Measurements from ENCODE around the gene MAPK8IP1. TPM values are rescaled to one million over a fixed set of nuclear protein-coding genes. Genes with fewer than 3 reads are reported as not detected.

Gene MAPK8IP1
- total RNA-seq, 2 donors from 2014 or later = 0.50 to 0.69 TPM

DNA sequence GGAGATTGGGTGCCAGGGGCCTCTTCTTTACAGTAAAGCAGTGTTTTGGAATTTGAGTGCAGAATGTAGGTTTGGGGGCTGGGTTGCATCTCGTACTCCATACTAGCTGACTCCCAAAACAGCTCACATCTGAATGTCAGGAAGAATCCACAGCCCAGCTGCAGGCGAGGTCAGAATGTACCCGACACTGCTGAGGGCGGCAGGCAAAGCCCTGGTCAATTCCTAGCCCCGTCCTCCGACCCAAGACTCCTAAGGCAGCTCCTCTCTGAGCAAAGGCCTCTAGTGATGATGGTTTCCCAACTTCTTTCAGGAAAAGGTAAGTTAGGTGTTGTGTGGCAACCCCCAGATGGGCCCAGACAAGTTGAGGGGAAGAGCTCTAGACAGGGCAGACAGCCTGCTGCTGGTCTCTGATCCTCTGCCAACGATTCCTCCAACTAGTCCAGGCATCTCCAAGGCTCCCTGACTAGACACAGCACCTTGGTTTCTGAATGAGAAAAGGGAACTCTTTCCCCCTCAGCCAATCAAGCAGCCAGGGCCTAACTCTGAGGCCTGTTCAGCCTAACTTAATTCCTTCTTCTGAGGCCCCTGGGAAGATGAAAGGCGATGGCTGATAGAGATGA, 45.6 kb downstream of the MAPK8IP1 start:
- H3K4me3 Mint-ChIP-seq = no peak overlapping the region

DNA sequence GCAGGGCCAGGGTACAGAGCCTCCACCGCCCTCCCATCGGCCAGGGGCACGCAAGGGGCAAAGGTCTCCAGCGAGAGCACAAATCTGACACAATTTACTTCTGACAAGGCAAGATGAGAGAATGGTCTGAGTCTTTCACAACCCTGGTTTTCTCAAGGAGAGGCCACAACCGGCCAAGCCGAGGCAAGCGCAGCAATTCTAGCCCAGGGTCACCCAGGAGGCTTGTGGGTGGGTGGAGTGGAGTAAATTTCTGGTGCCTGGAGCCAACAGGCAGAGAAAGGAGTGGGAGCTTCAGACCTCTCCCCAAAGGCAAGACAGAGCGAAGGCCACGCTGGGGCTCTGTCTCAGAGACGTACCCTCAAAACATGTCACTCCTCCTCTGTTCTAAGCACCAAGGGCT, 46.3 kb downstream of the MAPK8IP1 start:
- no peaks in the 10 kb centered on the region for H3K27me3 Mint-ChIP-seq (ENCODE audit: low read depth)
- peaks cover 16% of the 10 kb centered on the region for H3K4me1 Mint-ChIP-seq (ENCODE audit: low read depth)
- H3K4me3 Mint-ChIP-seq = no peak overlapping the region
- no peak overlapping the region for H3K27ac Mint-ChIP-seq
- DNase-seq (no peak), ATAC-seq (replicated peaks in 1 of 2) (no peak)
- no peaks in the 10 kb centered on the region for H3K36me3 Mint-ChIP-seq (ENCODE audit: insufficient read depth in 2 of 2)
- no peaks in the 10 kb centered on the region for H3K9me3 Mint-ChIP-seq

More for the DNA sequence above, 45.6 kb downstream of the MAPK8IP1 start:
- Mint-ChIP-seq H3K27ac (peak overlapping the region; percentile 1), H3K9me3 (no peaks in the 10 kb centered on the region), H3K27me3 (ENCODE audit: low read depth) (no peaks in the 10 kb centered on the region), H3K36me3 (ENCODE audit: insufficient read depth in 2 of 2) (no peaks in the 10 kb centered on the region), H3K4me1 (ENCODE audit: low read depth) (peaks cover 16% of the 10 kb centered on the region)
- ATAC-seq (replicated peaks in 1 of 2) (no peak), DNase-seq (no peak)

DNA sequence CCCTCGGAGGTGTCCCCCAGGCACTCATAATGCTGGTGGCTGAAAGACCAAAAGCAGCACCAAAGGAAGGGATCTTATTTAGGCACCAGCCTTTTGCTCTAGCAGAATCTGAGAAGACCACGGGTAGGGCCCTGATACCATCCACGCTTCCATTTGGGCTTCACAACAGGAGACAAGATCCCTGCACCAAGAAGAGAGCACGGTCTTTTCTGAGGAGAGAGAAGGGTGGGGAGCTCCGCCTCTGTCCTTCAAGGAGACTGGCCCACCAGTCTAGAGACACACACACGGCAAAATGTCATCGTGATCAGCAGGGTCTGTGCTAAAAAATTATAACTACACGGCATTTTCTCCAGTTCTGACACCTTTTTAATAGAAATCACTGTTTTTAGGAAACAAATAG, 46.8 kb downstream of the MAPK8IP1 start:
- Mint-ChIP-seq H3K36me3 (ENCODE audit: insufficient read depth in 2 of 2) (no peaks in the 10 kb centered on the region), H3K4me3 (no peak overlapping the region)

DNA sequence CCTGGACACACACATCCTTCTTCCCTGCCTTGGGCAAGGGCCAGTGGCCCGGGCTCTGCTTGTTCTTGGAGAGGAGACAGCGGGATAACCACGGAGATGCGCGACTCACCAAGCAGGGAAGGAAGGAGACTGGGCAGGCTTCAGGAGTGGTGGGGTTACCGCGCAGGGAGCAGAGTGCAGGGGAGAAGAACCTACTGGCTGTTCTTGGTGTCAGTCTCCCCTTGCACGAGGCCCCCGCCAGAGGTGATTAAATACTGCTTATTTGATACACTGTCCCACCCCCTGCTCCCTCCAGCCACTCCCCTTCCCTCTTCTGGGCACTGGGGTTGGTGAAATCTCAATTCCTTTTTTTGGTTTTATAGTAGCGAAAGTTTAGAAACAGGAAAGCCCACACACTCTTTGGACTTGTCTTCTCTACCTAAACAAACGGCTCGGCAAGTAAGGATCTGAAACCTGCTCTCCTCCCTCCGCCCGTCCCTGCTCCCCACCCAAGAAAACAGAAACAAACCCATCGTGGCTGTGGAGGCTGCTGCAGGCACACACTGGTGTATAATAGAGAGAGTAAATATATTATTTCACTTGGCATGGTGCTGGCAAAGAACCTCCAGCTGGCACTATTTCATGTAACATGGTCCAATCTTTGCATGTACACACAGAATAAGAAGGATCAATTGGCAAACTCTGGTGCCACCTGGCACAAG, 47.8 kb downstream of the MAPK8IP1 start:
- H3K27ac Mint-ChIP-seq = no peak overlapping the region

More for the DNA sequence above, 46.8 kb downstream of the MAPK8IP1 start:
- ATAC-seq (replicated peaks in 1 of 2) (no peak), DNase-seq (no peak)
- no peaks in the 10 kb centered on the region for H3K9me3 Mint-ChIP-seq
- H3K4me1 Mint-ChIP-seq (ENCODE audit: low read depth) = peaks cover 16% of the 10 kb centered on the region
- H3K27me3 Mint-ChIP-seq (ENCODE audit: low read depth) = no peaks in the 10 kb centered on the region
- H3K27ac Mint-ChIP-seq = no peak overlapping the region

DNA sequence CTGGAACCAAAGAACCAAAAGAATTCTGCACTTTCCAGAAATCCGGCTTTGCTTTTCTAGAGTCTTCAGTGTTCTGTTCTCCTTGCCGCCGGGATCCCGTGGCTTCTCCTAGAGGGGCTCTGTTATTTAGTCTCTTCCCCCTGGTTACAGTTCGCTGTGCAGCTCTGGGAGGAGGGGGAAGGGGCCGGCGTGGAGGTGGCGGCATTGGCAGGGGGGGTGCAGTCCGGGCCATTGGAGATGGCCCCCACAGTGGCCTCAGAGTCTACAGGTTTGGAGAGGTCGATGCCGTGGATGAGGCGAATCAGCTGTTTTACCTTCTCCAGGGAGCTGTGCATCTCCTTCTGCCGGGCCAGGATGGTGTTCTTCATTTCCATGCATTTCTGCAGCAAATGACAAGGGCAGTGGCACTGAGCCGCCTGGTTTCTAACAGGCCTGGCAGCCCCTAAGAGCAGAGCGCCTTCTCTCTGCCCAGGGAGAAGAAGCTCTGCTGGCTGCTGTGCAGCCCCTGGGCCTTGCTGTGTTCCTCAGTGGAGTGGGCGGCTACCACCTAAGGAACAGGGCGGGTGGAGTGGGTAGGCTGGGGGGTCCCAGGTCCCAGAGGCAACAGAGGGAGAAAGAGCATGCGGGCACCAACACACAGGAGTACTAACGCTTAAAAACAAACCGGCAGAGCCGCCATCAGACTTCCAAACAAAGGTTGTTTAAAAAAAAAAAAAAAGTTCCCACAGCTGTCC, 48.6 kb downstream of the MAPK8IP1 start:
- ATAC-seq (replicated peaks in 1 of 2) = no peak
- Mint-ChIP-seq H3K4me1 (ENCODE audit: low read depth) (peaks cover 16% of the 10 kb centered on the region), H3K9me3 (no peaks in the 10 kb centered on the region), H3K4me3 (no peak overlapping the region), H3K27ac (no peak overlapping the region), H3K36me3 (ENCODE audit: insufficient read depth in 2 of 2) (peaks cover 0 to 2% of the 10 kb centered on the region in 2 donors), H3K27me3 (ENCODE audit: low read depth) (no peaks in the 10 kb centered on the region)
- no peak for DNase-seq

More for the DNA sequence above, 47.8 kb downstream of the MAPK8IP1 start:
- H3K27me3 Mint-ChIP-seq (ENCODE audit: low read depth) = no peaks in the 10 kb centered on the region
- no peaks in the 10 kb centered on the region for H3K36me3 Mint-ChIP-seq (ENCODE audit: insufficient read depth in 2 of 2)
- peaks cover 16% of the 10 kb centered on the region for H3K4me1 Mint-ChIP-seq (ENCODE audit: low read depth)
- no peak overlapping the region for H3K4me3 Mint-ChIP-seq
- ATAC-seq (replicated peaks in 1 of 2) = no peak
- no peaks in the 10 kb centered on the region for H3K9me3 Mint-ChIP-seq
- DNase-seq = no peak

DNA sequence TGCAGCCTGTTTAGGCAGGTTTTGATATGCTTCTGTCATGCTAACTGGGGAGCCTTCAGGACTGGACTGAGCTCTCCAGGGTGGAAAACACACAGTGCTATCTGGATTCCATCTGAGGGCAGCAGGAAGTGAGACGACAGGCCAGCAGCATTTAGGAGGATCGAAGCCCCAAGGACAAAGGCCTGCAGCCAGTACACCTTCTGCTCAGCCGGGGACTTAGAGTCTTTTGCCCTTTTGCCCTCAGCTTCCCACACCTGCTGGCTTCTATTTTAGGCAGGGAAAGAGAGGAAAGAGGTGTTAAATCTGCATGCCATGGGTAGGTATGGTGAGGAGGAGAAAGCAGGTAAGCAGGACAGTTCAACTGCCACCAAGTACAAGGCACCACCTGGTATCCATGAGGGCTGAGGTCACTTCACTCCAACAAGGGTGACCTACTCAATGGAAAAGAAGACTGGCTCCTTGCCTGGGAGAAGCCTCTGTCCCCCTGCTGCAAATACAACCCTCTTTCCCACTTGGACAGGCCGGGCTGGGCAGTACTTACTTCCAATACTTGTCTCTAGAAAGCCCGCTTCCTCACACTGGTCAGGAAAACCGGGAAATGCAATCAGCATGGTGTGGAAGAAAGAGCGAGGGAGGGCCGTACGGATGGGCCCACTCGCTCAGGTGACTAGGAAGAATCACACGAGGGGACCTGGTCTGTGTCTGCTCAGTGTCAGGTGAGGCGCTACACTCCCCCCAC, 49.3 kb downstream of the MAPK8IP1 start:
- Mint-ChIP-seq H3K27me3 (ENCODE audit: low read depth) (no peaks in the 10 kb centered on the region), H3K4me1 (ENCODE audit: low read depth) (peaks cover 14% of the 10 kb centered on the region), H3K36me3 (ENCODE audit: insufficient read depth in 2 of 2) (peaks cover 0 to 2% of the 10 kb centered on the region in 2 donors), H3K4me3 (no peak overlapping the region), H3K27ac (no peak overlapping the region), H3K9me3 (no peaks in the 10 kb centered on the region)
- DNase-seq (no peak), ATAC-seq (replicated peaks in 1 of 2) (no peak)

DNA sequence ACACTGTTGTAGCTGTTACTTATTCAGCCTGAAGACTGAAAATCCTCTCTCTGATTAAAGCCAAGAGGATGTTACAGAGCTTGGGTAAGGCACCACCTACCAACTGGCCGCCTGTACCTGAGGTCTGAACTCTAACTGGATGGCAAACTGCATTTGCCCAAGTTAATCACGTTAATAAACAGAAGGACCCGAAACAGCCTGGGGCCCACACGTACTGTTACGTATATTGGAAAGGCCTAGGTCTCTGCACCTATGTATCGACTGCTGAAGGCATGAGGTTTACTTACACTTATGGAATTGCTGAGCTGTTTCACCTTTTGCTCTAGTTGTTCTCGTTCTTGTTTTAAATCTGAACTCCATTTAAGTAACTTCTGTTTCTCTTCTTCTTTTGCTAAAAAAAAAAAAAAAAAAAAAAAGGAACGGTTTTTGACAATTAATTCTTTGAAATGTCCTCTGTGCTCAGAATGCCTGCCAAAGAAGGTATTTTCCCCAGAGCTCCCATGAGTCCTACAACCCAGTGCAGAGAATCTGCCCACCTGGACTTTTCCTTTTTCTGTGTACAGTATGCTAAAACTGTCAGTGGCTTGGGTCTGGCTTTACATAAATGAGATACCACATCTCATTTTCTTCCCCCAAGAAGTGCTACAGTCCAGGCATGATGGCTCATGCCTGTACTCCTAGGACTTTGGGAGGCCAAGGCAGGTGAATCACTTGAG, 50.1 kb downstream of the MAPK8IP1 start:
- no peaks in the 10 kb centered on the region for H3K27me3 Mint-ChIP-seq (ENCODE audit: low read depth)
- DNase-seq (no peak), ATAC-seq (replicated peaks in 1 of 2) (no peak)
- no peak overlapping the region for H3K4me3 Mint-ChIP-seq
- H3K27ac Mint-ChIP-seq = no peak overlapping the region
- H3K4me1 Mint-ChIP-seq (ENCODE audit: low read depth) = peaks cover 6% of the 10 kb centered on the region
- no peaks in the 10 kb centered on the region for H3K9me3 Mint-ChIP-seq
- peaks cover 0 to 2% of the 10 kb centered on the region in 2 donors for H3K36me3 Mint-ChIP-seq (ENCODE audit: insufficient read depth in 2 of 2)

DNA sequence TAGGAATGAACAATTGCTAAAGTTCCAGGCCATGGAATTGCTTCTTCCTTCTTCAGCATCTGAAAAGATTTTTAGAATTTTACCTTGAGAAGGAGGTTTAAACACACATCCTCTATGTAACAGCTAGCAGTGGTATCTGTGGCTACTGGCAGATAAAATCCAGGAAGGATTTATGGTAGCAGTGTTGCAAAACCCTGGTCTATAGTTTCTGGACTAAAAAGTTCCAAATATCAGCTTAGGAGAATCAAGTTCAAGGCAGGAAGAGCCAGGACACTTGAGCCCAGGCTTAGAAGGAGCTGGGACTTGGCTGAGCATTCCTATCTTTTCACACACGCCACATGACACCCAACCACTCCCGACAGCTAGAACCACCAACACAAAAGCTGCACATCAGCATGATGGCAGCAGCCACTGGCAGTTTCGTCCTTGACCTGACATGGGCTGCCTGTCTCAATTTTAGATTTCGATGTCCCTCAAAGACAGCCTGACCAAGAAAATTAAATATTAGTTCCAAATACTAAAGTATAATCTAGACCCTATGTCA, 51.1 kb downstream of the MAPK8IP1 start:
- Mint-ChIP-seq H3K27ac (peak overlapping the region; percentile 8), H3K9me3 (no peaks in the 10 kb centered on the region), H3K4me3 (no peak overlapping the region), H3K27me3 (ENCODE audit: low read depth) (no peaks in the 10 kb centered on the region), H3K4me1 (ENCODE audit: low read depth) (peaks cover 4% of the 10 kb centered on the region), H3K36me3 (ENCODE audit: insufficient read depth in 2 of 2) (peaks cover 0 to 2% of the 10 kb centered on the region in 2 donors)
- no peak for DNase-seq
- no peak for ATAC-seq (replicated peaks in 1 of 2)

DNA sequence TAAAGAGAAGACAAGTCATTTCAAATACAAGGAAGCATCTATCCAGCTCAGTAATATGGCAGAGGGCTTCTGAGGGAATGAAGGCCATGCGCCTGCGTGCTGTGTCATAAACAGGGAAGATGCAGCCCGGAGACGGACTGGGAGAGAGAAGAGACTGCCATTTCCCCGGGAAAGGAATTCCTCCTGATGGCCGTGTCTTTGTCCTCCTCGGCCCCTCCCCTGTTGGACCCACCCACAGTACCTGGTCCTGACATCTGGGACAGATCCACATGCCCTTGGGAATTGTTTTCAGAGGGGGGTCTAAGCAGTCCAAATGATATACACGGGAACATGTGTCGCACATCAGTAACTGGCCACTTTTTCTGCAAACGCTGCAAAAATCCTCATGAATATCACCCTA, 52.5 kb downstream of the MAPK8IP1 start:
- Mint-ChIP-seq H3K4me1 (ENCODE audit: low read depth) (peaks cover 12% of the 10 kb centered on the region), H3K4me3 (no peak overlapping the region), H3K27ac (no peak overlapping the region), H3K36me3 (ENCODE audit: insufficient read depth in 2 of 2) (peaks cover 0 to 2% of the 10 kb centered on the region in 2 donors), H3K27me3 (ENCODE audit: low read depth) (no peaks in the 10 kb centered on the region), H3K9me3 (no peaks in the 10 kb centered on the region)
- DNase-seq = no peak
- no peak for ATAC-seq (replicated peaks in 1 of 2)

DNA sequence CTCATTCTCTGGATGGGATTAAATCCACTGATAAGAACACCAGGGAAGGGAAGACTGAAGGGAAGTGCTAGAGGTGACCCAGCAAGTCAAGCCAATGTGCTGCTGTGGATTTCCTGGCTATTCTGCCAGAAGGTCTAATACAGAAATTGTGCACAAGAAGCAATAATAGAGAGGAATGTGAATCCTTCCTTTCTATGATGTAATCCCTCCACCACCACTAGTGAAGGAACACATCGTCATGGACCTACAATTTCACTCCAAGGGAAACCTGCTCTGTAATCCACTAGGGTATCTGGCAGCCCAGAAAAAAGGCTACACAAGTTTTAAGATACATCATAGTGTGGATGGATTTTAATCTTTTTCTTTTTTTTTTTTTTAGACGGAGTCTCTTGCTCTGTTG, 54.4 kb downstream of the MAPK8IP1 start:
- H3K27ac Mint-ChIP-seq = peak overlapping the region; percentile 4
- no peaks in the 10 kb centered on the region for H3K9me3 Mint-ChIP-seq
- ATAC-seq (replicated peaks in 1 of 2) (no peak), DNase-seq (no peak)
- no peak overlapping the region for H3K4me3 Mint-ChIP-seq
- no peaks in the 10 kb centered on the region for H3K27me3 Mint-ChIP-seq (ENCODE audit: low read depth)
- peaks cover 0 to 2% of the 10 kb centered on the region in 2 donors for H3K36me3 Mint-ChIP-seq (ENCODE audit: insufficient read depth in 2 of 2)
- H3K4me1 Mint-ChIP-seq (ENCODE audit: low read depth) = peaks cover 12% of the 10 kb centered on the region

DNA sequence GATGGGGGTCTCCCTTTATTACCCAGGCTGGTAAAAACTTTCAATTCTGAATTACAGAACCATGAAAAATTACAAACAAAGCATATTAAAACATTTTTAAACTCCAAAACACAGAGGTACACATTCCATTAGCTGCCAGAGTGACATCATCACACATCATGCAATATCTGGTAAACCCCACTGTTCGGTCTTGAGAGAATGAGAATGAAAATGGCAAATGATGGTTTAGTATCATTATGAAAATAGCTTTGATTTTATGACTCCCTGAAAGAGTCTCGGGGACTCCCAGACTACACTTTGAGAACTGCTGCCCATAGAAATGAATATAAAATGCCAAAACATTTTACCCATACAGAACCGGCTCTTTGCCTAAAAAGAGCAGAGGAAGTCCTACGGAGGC, 55.8 kb downstream of the MAPK8IP1 start:
- Mint-ChIP-seq H3K4me3 (peak overlapping the region in 1 of 2 donors; percentile 19), H3K36me3 (ENCODE audit: insufficient read depth in 2 of 2) (peaks cover 4 to 7% of the 10 kb centered on the region in 2 donors), H3K27ac (peak overlapping the region; percentile 88), H3K27me3 (ENCODE audit: low read depth) (no peaks in the 10 kb centered on the region), H3K9me3 (no peaks in the 10 kb centered on the region), H3K4me1 (ENCODE audit: low read depth) (peaks cover 12% of the 10 kb centered on the region)
- DNase-seq = no peak
- peak; percentile 82 to 94 for ATAC-seq (replicated peaks in 1 of 2)

DNA sequence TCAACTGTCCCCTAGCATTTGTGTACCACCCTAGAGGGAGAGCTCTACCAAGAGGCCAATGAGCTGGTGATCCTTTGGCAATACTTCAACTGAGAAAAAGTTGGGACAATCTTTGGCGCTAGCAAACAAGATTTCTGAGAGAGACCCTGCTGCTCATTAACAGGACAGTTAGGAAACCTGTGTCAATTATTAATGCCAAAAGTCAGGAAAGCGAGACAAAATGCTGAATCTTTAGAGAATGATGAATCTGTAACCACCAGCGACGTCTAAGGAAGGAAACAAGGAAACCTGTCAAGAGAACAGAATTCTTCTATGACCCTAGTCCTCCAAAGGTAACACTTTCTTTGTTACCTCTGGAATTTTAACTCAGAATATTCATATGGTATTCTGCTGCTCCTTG, 56.9 kb downstream of the MAPK8IP1 start:
- Mint-ChIP-seq H3K27me3 (ENCODE audit: low read depth) (no peaks in the 10 kb centered on the region), H3K4me1 (ENCODE audit: low read depth) (peaks cover 12% of the 10 kb centered on the region), H3K4me3 (no peak overlapping the region), H3K9me3 (no peaks in the 10 kb centered on the region), H3K27ac (peak overlapping the region; percentile 88), H3K36me3 (ENCODE audit: insufficient read depth in 2 of 2) (peaks cover 4 to 7% of the 10 kb centered on the region in 2 donors)
- no peak for ATAC-seq (replicated peaks in 1 of 2)
- DNase-seq = no peak

All from activated T-cell treated with anti-CD3 and anti-CD28 coated beads, Interleukin-2, amount 50 U/mL, for 72 hours (primary cell).